HEK293T (cell line): ENCODE results near the gene PATZ1.

ENCODE experiments used
- CTCF ChIA-PET: fragments of 350-600 bp; formaldehyde crosslinking; extraction: SDS; loops from one replicate; lab custom pipeline; 2021; ENCODE audit warnings: antibody characterized with exemption, inconsistent platforms; lab: Yijun Ruan, JAX
- POLR2A ChIA-PET: fragments of 350-600 bp; formaldehyde crosslinking; extraction: SDS; loops from one replicate; lab custom pipeline; 2020; ENCODE audit warnings: antibody characterized with exemption, inconsistent platforms; lab: Yijun Ruan, JAX
- DNase-seq: peaks from one replicate; pipeline ENCODE4 v3.0.0; 2012; ENCODE audit warnings: mixed read lengths; ENCODE audit errors: extremely low spot score
- ARNT ChIP-seq: fragments of 450-650 bp; IDR thresholded peaks from 2 replicates; pipeline ENCODE4 v1.6.1; 2017; ENCODE audit warnings: mild to moderate bottlenecking
- BHLHE40 ChIP-seq: fragments of 450-650 bp; IDR thresholded peaks from 2 replicates; pipeline ENCODE4 v1.6.1; 2016; ENCODE audit warnings: mild to moderate bottlenecking, moderate library complexity, borderline replicate concordance
- CTBP1 ChIP-seq: fragments of 450-650 bp; IDR thresholded peaks from 2 replicates; pipeline ENCODE4 v1.6.1; 2016; ENCODE audit warnings: borderline replicate concordance
- ELF4 ChIP-seq: fragments of 450-650 bp; IDR thresholded peaks from 2 replicates; pipeline ENCODE4 v1.6.1; 2017; ENCODE audit warnings: antibody characterized with exemption
- FOXA1 ChIP-seq: fragments of 450-650 bp; IDR thresholded peaks from 2 replicates; pipeline ENCODE4 v1.6.1; 2016; ENCODE audit warnings: mild to moderate bottlenecking
- FOXK2 ChIP-seq: fragments of 450-650 bp; IDR thresholded peaks from 2 replicates; pipeline ENCODE4 v1.6.1; 2016; ENCODE audit warnings: mild to moderate bottlenecking
- FOXM1 ChIP-seq: fragments of 450-650 bp; IDR thresholded peaks from 2 replicates; pipeline ENCODE4 v1.6.1; 2017; ENCODE audit warnings: mild to moderate bottlenecking, borderline replicate concordance
- HDGF ChIP-seq: fragments of 450-650 bp; IDR thresholded peaks from 2 replicates; pipeline ENCODE4 v1.6.1; 2017; ENCODE audit warnings: antibody characterized with exemption, borderline replicate concordance
- L3MBTL2 ChIP-seq: fragments of 450-650 bp; conservative IDR thresholded peaks from 2 replicates; pipeline ENCODE4 v1.6.1; 2016; ENCODE audit warnings: mild to moderate bottlenecking
- LEF1 ChIP-seq: fragments of 450-650 bp; IDR thresholded peaks from 2 replicates; pipeline ENCODE4 v1.6.1; 2017; ENCODE audit warnings: mild to moderate bottlenecking, borderline replicate concordance
- NFRKB ChIP-seq: fragments of 450-650 bp; IDR thresholded peaks from 2 replicates; pipeline ENCODE4 v1.6.1; 2016; ENCODE audit warnings: mild to moderate bottlenecking, moderate library complexity
- SP1 ChIP-seq: fragments of 450-650 bp; IDR thresholded peaks from 2 replicates; pipeline ENCODE4 v1.6.1; 2017
- SUZ12 ChIP-seq: fragments of 450-650 bp; IDR thresholded peaks from 2 replicates; pipeline ENCODE4 v1.6.1; 2016; ENCODE audit warnings: mild to moderate bottlenecking
- TARDBP ChIP-seq: fragments of 450-650 bp; IDR thresholded peaks from 2 replicates; pipeline ENCODE4 v1.6.1; 2016
- ZNF384 ChIP-seq: fragments of 450-650 bp; IDR thresholded peaks from 2 replicates; pipeline ENCODE4 v1.6.1; 2016
- TF ChIP-seq, protein P1 (sequence below): fragments of 450-650 bp; IDR thresholded peaks from 2 replicates; pipeline ENCODE4 v1.6.1; 2016

PATZ1 gene

DNA sequence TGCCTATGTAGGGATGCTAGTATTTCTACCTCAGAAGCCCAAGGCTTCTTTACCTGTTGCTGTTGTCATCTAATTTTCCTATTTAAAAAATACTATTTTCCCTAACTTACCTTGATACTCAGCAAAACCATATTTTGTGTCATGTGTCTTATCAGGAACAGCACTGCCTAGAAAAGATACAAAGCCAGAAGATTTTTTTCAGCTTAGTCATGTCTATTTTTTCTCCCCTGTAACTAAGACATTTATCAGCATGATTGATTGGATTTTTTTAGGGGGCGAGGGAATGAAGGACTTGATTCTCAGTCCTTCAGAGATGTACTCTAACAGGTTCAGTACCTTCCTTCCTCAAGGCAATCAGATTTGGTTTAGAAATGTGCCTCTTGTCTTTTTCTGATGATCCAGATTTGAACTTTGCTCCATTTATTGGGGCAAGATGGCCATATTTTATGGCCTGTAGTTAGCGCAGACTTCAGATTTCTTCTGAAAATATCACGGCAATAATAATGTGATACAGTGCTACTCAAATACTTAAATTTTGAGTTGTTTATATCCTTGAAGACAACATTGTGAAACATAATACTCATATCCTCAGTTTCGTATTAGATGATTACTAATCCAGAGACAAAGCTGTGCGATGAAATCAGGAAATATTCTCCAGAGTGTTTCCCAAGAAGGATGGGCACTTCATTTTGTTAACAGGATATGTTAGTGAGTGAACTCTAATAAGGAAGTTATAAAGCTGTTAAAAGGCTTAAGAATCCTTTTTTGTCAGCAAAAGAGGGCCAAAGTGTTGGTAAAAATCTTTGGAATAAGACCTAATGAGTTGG is 50.1 kb downstream of the PATZ1 start:
- CTCF ChIA-PET: interaction anchor here (1.3 to 1.6 kb wide), 2 partner anchors 14 to 23 kb away, joined by 3 to 4 read pairs; no protein-coding TSS in a partner anchor
- POLR2A ChIA-PET: no interaction called here
- TF ChIP-seq, protein P1, sequence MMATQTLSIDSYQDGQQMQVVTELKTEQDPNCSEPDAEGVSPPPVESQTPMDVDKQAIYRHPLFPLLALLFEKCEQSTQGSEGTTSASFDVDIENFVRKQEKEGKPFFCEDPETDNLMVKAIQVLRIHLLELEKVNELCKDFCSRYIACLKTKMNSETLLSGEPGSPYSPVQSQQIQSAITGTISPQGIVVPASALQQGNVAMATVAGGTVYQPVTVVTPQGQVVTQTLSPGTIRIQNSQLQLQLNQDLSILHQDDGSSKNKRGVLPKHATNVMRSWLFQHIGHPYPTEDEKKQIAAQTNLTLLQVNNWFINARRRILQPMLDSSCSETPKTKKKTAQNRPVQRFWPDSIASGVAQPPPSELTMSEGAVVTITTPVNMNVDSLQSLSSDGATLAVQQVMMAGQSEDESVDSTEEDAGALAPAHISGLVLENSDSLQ: peak; percentile 80
- no peak for TF ChIP-seq HDGF
- DNase-seq: no peak

DNA sequence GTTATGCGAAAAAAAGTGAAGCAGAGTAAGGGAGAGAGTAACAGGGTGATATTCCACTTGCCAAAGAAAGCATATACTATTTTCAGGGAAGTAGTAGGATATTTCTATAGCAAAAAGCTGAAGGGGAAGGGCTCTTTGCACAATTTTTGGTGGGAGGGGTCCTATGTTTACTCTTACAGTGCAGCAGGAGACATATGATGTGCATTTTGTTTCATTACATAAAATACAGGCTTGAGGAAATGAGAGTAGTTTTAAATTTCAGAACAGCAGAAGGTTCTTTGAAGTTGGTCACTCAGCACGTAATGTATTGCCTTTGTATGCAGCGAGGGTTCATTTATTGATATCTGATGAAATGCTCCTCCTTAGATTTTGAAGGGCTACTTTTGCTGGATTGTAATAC is 50.8 kb downstream of the PATZ1 start:
- TF ChIP-seq L3MBTL2: no peak
- no peak for TF ChIP-seq SP1
- no peak for TF ChIP-seq ELF4
- TF ChIP-seq ZNF384: no peak
- TF ChIP-seq BHLHE40: no peak
- TF ChIP-seq HDGF: no peak
- no peak for TF ChIP-seq ARNT
- TF ChIP-seq FOXM1: no peak
- no peak for TF ChIP-seq FOXK2
- no peak for TF ChIP-seq SUZ12
- TF ChIP-seq NFRKB: no peak
- no peak for TF ChIP-seq FOXA1
- TF ChIP-seq, protein P1: no peak
- no peak for TF ChIP-seq LEF1
- ChIA-PET CTCF (interaction anchor here (1.6 kb wide), 1 partner anchor 13 kb away, joined by 3 read pairs; no protein-coding TSS in a partner anchor), POLR2A (no interaction called here)
- no peak for DNase-seq

DNA sequence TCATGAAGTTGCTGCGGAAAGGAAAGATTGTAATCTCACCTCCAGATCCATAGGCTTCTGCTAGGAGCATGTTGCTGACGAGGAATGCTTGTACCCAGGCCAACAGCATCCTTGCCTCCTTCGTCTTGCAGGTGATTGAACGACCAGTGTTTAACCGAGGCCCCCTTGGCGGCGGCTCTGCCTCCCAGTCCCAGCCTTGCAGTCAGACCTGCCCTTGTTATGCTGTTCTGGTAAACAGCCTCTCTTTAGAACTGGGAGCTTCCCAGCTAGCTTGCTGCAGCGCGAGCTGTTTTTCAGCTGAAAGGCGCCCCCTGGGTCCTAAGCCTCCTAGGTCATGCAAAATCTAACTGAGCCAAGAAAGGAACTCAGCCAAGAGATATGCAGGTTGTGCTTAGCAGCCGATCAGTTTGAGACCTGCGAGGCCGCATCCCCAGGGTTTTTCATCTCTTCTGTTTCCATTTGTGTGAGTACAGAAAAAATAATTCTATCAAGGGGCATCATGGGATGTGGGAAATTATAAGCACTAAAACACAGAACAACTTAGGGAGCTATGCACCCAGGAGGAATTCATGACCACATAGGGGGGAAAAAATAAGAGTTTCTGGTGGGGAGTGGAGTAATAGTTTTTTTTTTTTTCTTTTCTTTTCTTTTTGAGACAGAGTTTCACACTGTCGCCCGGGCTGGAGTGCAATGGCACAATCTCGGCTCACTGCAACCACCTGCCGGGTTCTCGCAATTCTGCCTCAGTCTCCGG is 53.7 kb downstream of the PATZ1 start, which contains the start of gene PIK3IP1:
PIK3IP1 (minus strand) TSS at position 253 of the 754 bp plus-strand sequence; CDS start at position 109, 144 bp downstream.
- peak; percentile 80 for DNase-seq
- CTCF ChIA-PET: interaction anchor here (1.0 to 2.1 kb wide), 6 partner anchors 11 to 80 kb away, joined by 3 to 10 read pairs (median 4); partner anchors contain the start of gene LIMK2
- TF ChIP-seq SUZ12 (no peak), ARNT (no peak), LEF1 (no peak), CTBP1 (no peak), BHLHE40 (no peak), NFRKB (no peak), L3MBTL2 (no peak), ZNF384 (no peak)
- TF ChIP-seq, protein P1: no peak
- POLR2A ChIA-PET: interaction anchor here (0.6 to 2.7 kb wide), 12 partner anchors 9 to 352 kb away, joined by 3 to 13 read pairs (median 4); partner anchors contain the start of genes DRG1 and PATZ1

GRCh38 chr22:31291481-31292235 is 54.5 kb downstream of the PATZ1 start:
- ChIA-PET CTCF (interaction anchor here (1.0 to 2.1 kb wide), 6 partner anchors 12 to 79 kb away, joined by 3 to 10 read pairs (median 4); partner anchors contain the start of gene LIMK2), POLR2A (interaction anchor here (0.6 to 2.7 kb wide), 12 partner anchors 10 to 353 kb away, joined by 3 to 13 read pairs (median 6); partner anchors contain the start of genes DRG1 and PATZ1)
- no peak for DNase-seq
- no peak for TF ChIP-seq CTBP1
- TF ChIP-seq NFRKB: no peak
- no peak for TF ChIP-seq ARNT
- TF ChIP-seq HDGF: no peak
- TF ChIP-seq SUZ12: no peak
- no peak for TF ChIP-seq ELF4
- TF ChIP-seq, protein P1: no peak
- TF ChIP-seq TARDBP: no peak
